Suppressor macrophage treated with lipopolysaccharide for 1 hour (primary cell): Measurements from ENCODE around the gene MSL3B.

Experiments
- DNase-seq, 3 donors: peaks; one replicate each; pipeline ENCODE4 v3.0.0-alpha.2; 2020 to 2022

MSL3B gene

DNA sequence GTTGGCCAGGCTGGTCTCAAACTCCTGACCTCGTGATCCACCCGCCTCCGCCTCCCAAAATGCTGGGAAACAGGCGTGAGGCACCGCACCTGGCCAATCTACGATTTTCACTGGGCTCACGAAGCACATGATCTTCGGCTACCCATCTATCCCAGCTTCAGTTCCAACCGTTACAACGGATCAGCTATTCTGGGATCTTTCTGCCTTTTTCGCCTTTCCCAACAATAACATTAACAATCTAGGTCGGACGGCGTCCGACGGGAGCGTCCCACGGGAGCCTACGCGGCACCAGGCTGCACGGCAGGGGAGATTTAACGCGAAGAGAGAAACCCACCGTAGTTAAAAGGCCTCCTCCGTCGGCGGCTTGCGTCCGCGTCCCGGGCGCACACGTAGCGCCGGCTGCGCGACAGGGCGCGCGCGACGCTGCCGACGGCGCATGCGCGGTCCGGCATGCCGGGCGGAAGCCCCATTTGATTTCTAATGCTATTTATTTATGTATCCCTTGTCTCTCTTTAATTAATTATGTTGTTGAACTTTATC is at the start of gene MSL3B:
MSL3B (minus strand) TSS at position 394 of the 540 bp plus-strand sequence.
- DNase-seq, result peak; percentile 64 to 86 (median 78)

DNA sequence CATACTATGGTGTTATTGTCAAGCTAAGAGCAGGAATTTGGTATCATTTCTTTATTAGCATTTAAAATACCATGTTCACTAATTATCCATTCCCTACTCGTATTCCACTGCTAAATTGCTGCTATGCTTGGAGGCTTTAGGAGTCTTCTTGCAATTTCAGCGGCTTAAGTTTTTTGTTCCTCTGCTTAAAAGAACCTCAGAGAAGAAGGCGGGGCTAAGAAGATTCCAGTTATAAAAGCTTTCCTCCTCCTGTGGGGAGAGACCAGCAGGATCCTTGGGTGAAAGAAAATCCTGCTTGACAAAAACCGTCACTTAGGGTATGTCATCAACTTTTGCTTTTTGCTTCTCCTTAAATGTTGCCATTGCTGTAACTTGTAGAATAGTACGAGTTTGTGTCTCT is 48.9 kb upstream of the MSL3B start, which contains the start of gene TRPM8:
TRPM8 (plus strand) TSS at position 258 of the 400 bp plus-strand sequence. CDS start 9,165 bp downstream, outside the sequence.
- no peak for DNase-seq

DNA sequence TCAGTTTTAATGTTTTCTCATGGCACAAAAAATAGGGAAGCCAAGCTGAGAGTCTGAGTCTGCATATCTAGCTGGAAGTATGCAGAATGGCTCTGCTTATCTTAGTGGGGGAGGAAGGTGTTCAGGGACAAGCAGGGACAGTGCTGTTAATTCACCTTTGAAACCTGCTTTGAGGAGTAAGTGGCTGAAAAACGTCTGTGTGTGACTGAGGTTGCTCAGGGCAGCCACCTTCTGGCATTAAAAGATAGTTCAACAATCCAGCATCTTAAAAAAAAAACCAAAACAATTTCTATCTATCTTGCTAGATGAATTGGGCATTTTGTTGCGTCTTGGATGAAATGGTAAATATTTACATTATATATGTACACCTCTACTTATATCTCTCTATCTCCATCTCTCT is 46.9 kb upstream of the MSL3B start:
- DNase-seq, result no peak

DNA sequence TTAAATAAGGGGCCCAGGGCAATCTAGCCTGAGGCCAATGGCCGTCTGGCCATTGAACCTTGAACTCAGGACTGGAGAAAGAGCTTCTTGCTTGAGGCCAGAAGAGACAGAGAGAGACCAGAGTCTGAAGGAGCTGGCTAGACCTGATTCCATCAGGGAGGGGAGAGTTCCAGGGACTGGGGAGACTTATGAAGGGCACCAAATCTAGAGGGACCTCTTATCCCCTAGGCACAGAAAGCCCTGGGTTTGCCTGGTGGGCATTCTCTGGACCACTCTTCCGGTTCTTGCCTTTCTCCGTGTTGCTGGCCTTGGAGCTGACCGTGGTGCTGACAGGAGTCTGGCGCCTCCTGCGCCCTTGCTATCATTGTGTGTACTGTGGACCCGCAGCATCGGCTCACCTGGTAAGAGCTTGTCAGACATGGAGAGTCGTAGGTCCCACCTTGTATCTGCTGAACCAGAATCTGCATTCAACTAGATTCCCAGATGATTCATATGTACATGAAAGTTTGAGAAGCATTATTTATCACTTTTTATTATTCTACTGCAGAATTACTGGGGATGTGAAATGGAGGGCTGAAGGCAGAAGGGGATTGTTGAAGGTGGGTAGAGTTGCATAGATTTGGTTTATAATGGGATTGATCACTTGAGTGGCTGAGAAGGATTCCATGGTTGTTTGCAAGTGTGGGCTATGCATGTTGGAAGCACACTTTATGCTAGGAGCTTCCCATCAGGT is 44.7 kb upstream of the MSL3B start:
- peak in 1 of 3 donors; percentile 28 for DNase-seq

DNA sequence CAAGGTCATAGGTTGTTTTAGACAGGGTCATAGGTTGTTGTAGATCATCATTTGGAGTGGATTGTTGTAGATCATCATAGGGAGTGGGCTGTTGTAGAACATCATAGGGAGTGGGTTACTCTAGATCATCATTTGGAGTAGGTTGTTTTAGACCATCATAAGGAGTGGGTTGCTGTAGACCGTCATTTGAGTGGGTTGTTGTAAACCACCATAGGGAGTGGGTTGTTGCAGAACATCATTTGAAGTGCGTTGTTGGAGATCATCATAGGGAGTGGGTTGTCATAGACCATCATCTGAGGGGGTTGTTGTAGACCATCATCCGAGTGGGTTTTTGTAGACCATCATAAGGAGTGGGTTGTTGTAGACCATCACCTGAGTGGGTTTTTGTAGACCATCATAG is 39.4 kb upstream of the MSL3B start:
- DNase-seq, result no peak

DNA sequence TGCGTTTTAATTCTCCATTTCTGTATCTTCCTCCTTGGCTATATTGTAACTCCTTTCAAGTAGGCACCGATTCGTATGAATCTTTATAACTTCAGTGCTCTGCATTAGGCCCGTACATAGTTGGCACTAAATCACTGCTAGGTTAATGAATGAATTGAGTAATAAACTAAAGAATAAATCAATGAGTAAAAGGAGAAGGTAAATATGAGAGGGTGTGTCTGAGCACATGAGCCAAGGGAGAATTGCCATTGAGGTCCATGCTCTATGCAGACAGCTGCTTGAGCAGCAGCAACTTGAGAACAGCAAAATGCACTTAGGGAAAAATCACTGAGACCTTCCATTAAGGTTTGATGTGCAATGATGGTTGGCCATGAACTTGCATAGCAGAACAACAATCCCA is 37.8 kb upstream of the MSL3B start:
- no peak for DNase-seq

DNA sequence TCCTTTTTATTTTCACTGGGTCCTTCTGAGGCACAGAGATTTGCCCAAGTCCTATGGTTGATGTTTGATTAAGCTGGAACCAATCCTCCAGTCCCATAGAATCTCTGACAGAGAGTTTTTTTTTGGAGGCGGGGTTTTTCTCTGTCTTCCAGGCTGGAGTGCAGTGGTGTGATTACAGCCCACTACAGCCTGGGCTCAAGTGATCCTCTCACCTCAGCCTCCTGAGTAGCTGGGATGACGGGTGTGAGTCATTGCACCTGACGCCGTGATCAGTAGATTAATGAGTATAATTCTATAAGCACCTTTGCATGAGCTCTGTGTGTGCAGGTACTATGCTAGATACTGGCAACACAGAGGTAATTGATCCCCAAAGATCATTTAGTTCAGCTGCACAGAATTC is 33.7 kb upstream of the MSL3B start:
- DNase-seq, result no peak

DNA sequence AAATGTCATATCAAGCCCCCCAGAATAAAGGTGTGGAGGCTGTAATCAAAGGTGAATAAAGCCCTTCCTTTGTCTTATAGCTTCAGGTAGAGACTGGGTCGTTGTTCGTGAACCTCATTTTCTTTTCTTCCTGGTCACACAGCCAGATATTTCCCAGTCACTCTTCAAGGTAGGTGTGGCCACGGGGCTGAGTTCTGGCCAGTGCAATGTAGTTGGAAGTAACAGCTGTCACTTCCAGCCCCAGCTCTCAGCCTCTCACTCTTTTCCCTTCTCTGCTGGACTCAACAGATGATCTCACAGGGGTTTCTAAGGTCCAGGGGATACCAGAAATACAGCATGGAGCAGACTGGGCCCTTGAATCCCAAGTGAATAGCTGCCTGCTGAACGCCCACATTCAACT is 33.2 kb upstream of the MSL3B start:
- DNase-seq, result no peak

DNA sequence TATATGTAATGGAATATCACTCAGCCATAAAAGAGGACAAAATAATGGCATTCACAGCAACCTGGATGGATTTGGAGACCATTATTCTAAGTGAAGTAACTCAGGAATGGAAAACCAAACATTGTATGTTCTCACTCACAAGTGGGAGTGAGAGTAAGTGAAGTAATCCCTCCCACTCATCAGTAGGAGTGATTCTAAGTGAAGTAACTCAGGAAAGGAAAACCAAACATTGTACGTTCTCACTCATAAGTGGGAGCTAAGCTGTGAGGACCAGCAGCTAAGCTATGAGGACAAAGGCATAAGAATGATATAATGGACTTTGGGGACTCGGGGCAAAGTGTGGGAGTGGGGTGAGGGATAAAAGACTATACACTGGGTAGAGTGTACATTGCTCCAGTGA is 28.1 kb upstream of the MSL3B start:
- DNase-seq, result peak; percentile 13 to 43 (median 22)

DNA sequence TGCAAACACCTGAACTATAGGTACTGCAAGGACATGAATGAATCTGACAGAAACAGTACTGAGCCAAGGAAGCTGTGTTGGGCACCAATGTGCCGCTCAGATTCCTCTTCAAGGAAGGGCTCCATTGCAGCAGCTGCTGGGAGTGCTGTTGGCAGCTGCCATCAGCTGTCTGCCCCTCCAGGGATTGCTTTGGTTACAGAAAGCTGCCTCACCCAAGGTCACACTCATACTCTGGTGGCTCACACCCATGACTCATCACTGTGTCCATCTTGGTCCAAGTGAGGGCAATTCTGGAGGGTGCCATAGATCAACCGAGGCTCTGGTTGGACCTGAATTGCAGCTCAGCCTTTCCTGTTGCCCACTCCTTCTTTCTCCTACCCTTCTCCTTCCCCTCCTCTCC is 24.6 kb upstream of the MSL3B start:
- no peak for DNase-seq

DNA sequence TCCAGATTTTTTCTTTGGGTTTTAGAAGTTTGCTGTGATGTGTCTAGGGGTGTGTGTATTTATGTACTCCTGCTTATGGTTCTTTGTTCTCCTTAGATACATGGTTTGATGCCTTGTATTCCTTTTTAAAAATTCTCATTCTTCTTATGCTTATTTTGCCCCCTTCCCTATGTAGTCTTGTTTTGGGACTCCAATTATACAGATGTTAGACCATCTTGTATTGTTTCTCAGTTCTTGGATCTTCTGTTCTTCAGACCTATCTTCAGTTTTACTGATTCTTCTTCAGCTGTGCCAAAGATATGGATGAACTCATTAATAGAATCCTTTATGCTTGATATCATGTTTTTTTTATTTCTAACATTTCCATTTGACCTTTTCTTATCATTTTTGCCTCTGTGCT is 14.2 kb upstream of the MSL3B start:
- DNase-seq, result no peak

DNA sequence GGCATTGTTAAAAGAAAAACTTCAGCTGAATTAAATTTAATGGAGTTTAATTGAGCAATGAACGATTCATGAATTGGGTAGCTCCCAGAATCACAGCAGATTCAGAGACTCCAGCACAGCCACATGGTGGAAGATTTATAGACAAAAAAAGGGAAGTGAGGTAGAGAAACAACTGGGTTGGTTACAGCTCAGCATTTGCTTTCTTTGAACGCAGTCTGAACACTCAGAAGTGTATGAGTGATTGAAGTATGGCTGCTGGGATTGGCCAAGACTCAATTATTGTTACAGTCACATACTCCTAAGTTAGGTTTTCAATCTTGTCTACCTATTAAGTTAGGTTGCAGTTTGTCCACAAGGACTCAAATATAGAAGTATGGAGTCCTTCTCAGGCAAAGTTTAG is 3.9 kb upstream of the MSL3B start:
- peak; percentile 14 to 54 (median 34) for DNase-seq

DNA sequence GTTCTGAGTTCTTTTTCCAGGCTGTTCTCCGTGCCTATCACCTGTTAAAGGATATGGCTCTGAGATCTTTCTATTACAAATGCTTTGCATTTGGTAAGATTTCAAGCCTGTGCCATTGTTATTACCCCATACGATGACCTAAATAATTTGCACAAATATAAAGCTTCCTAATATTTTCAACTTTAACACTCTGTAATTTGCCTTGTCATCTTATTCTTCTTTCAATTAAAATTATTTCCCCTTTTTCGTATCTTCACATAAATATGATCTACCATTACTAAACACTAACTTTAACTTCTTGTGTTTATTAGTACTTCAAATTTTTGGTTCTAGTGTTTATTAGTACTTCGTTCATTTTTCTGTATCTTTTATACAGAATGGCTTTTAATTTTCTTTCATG is 3.2 kb upstream of the MSL3B start:
- DNase-seq, result no peak

DNA sequence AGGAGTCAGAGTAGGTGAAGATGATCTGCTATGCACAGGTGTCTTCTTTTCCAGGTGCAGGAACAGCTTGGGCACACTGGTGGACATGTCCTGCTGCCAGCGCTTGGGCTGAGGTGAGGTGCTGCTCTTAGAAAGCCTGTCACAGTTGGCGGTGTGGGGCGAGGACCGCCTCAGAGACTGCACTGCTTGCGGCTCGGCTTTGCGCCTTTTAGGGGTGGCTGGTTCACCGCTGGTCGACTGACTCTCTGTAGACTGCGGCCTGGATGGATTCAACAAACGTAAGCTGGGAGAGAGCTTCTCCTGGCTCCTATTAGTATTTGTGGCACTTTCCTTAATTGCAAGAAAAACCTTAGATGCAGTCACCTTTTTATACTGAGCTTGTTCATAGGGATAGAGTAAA is 1.7 kb downstream of the MSL3B start:
- DNase-seq, result no peak

DNA sequence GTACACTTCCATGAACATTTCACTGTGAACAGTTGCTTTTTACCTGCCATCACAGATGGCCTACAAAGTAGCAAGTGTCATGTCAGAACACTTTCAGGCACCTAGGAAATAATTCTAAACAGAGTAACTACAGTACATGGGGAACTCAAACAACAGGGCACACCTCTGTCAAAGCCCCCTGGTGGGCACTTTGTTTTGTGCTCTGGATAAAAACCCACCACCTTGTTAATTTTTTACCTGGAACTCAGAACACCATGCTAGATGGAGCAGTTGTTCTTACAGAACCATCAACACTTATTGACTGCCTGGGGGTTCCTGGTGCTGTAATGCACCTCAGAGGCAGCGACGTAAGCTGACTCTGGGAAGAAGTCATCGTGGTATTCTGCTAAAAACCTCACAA is 2.3 kb downstream of the MSL3B start:
- no peak for DNase-seq

DNA sequence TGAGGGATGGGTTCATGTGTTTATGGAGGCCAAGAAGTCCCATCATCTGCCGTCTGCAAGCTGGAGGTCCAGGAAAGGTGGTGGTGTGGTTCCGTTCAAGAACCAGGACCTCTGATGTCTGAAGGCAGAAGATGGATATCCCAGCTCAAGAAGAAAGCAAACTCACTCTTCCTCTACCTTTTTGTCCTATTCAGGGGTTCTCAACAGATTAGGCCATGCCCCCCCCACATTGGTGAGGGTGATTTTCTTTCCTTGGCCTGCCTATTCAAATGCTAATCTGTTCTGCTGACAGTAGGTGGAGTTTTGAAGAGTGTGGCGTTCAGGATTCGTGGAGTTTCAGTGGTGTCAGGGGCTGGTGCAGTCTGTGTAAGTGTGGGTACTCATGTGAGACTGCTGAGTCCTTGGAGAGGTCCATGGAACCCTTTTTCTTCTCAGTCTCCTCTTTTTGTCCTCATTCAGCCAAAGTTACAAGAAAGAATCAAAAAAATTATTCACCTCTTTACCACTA is 5.9 kb downstream of the MSL3B start:
- DNase-seq, result no peak

DNA sequence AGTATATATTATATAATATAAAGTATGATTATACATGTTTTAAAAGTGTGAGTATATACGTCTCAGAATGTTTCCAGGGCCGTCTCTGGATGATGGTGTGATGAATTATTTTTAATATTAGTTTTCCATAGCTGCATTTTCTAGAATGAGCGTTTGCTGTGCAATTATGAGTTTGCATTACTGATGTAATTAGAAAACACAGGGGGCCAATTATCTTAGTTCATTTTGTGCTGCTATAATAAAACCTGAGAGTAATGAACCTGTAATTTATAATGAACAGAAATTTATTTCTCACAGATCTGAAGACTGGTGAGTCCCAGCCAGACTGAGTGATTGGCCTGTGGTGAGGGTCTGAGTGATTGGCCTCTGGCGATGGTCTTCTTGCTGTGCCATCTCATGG is 9.9 kb downstream of the MSL3B start:
- DNase-seq, result no peak

DNA sequence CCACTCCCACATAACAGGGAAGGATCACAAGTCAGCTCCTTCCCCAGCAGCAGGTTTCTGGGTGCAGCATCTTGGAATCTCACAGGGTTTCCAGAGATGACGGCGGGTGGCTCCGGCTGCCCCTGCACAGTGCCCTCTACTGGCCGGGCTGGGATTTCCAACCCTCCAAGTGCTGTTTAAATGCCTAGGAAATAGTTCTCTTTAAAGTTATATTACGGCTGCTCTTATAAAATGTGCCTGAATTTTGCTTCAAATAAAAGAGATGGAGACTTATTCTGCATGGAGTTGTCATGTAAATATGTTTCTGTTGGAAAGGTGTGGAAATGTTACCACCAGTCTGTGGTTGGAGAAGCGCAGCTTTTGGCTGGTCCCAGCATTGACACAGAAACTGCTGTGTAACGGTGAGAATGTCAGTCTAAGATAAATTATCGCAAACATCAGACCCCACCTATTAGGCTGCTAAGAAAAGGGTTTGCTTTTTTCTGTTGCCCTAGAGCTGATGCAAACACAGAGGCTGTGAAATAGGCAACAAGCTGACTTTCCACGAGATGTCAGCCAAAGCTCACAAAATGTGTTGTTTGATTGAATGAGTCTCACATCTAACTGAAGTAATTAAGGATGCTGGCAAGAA is 10.6 kb downstream of the MSL3B start:
- DNase-seq, result peak; percentile 57 to 81 (median 68)

DNA sequence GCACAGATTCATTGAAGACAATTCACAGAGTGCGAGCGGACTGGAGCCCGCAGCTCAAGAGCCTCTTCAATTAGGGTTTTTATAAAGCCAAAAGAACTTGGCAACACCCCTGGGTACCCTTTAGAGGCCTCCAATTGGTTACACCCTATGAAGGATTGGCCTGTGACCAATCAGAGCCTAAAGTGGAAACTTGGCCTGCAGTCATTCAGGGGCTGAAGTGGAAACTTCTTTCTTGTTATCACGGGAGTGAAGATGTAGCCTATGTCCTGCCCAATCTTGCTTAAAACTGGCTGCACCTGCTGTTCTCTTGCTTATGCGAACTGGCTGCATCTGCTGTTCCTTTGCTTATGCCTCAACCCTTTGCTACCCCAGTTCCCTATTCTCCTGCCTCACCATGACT is 12.0 kb downstream of the MSL3B start:
- no peak for DNase-seq

DNA sequence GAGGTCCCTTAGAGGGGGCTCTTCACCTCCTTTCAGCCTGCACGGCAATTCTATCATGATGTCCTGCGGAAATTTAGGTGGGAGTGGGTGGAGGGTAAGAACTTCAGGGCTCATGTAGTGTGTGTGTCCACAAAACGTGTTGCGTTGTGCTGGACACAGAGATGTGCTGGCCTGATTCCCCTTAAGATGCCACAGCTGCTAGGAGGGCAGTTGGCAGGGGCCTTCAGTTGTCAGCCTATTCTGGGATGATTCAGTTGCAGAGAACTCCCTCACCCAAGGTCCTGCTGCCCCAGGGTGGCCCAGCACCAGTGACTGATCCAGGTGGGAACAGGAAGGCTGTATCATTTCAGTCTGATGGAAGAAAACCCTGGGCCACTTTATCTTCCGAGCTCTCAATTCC is 12.8 kb downstream of the MSL3B start:
- DNase-seq, result no peak

DNA sequence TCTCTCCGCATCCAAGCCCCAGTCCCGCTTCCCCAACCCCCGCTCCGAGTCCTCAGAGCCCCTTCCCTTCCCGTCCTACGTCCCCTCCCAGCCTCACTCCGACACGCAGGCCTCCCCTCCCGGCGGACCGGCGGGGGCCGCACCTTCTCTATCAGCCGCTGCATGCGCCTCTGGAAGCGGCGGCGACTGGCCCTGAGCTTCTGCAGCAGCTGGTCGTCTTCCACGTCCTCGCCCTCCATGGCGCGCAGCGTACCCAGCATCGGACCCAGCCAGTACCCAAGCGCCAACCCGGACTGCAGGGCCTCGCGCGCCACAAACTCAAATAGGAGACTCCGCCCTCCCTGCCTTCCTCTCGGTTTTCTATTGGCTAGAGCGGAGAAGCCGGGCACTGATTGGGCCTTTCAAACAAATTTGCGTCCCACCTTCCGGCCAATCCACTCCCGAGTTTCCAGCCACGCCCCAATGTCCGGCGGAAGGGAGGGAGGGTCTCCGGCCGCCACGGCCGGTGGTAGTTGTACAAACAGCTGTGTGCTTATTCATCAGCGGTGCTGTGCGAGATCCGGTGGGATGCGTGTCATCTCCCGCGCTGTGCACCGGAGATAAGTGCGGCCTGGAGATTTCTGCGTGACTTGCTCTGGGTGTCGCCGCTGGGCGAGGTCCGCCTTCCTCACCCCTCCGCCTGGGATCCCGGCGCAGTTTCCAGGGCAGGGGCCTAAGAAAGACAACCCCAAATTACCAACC is 13.8 kb downstream of the MSL3B start, which contains the start of gene HJURP:
HJURP (minus strand) TSS at position 295 of the 741 bp plus-strand sequence; CDS start at position 260, 35 bp downstream.
- DNase-seq, result peak; percentile 95 to 96 (median 95)

DNA sequence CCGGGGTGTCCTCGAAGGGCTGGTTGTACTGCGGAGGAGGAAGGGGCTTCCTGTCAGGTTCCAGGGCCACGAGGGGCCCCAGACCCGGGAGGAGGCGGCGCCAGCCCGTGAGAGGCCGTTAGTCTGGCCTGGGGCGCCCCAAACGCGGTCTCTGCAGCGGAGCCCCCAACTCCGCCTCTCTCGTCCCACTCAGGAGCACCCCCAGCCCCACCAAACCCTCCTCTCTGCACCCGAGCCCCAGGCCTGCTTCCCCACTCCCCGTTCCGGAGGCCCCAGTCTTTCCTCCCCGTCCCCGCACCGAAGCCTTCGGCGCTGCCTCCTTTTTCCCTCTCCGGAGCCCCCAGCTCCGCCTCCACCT is 14.3 kb downstream of the MSL3B start:
- DNase-seq, result no peak

DNA sequence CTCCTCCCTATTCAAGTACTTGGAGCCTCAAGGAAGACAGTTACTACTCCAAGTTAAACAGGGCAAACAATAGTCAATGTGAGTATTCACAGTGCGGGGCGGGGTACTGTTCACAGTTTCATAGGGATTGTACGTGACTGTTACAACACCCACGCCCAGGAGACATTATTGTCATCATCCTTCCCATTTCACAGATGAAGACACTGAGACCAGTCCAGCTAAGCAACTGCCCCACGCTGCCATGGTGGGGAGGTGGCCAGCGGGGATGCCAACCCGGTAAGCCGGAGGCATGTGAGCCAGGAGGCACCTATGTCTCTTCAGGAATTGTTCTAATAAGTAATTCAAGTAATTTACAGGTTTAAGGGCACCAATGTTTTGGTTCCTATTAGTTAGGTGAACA is 14.8 kb downstream of the MSL3B start:
- no peak for DNase-seq
